Cardiac fibroblast (primary cell): ENCODE measurements around the gene EPHB2.

Experiments
- DNase-seq, 2 donors: peaks; one replicate each; pipeline versions ENCODE4 v3.0.0 to v3.0.0-alpha.2; 2010; ENCODE audit warnings: low read depth in 2 of 2
- H3K4me3 ChIP-seq, 2 donors: replicated peaks in 1 of 2; 1 replicate in 1 of 2; 2 replicates in 1 of 2; pipeline ENCODE4 v1.5.1; 2011; ENCODE audit warnings: low read depth in 2 of 2, low read length in 2 of 2, mild to moderate bottlenecking in 2 of 2, moderate library complexity in 1 of 2
- TF ChIP-seq, protein P1 (sequence below): IDR thresholded peaks from one replicate; pipeline ENCODE4 v1.5.1; 2011; ENCODE audit warnings: low read depth, mild to moderate bottlenecking, low read length, inconsistent platforms

Gene EPHB2

DNA sequence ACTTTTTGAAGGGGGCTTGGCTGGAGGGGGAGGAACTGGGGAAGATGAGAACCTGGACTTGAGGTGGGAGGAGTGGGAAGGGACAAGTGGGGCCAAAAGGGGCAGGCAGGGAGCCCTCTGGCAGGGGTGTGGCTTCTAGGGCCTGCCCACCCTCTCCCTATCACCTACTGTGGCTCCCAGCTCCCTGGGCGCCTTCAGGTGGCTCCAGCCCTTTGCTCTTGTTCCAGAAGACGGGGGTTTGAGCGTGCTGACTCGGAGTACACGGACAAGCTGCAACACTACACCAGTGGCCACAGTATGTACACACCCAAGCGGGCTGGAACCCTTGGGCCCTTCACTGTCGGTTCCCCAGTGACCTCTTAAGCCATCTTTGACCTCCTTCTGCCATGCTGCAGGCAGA is 185.5 kb downstream of the EPHB2 start:
- no peak overlapping the region for H3K4me3 ChIP-seq
- DNase-seq: no peak
- TF ChIP-seq, protein P1, sequence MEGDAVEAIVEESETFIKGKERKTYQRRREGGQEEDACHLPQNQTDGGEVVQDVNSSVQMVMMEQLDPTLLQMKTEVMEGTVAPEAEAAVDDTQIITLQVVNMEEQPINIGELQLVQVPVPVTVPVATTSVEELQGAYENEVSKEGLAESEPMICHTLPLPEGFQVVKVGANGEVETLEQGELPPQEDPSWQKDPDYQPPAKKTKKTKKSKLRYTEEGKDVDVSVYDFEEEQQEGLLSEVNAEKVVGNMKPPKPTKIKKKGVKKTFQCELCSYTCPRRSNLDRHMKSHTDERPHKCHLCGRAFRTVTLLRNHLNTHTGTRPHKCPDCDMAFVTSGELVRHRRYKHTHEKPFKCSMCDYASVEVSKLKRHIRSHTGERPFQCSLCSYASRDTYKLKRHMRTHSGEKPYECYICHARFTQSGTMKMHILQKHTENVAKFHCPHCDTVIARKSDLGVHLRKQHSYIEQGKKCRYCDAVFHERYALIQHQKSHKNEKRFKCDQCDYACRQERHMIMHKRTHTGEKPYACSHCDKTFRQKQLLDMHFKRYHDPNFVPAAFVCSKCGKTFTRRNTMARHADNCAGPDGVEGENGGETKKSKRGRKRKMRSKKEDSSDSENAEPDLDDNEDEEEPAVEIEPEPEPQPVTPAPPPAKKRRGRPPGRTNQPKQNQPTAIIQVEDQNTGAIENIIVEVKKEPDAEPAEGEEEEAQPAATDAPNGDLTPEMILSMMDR: no peak

DNA sequence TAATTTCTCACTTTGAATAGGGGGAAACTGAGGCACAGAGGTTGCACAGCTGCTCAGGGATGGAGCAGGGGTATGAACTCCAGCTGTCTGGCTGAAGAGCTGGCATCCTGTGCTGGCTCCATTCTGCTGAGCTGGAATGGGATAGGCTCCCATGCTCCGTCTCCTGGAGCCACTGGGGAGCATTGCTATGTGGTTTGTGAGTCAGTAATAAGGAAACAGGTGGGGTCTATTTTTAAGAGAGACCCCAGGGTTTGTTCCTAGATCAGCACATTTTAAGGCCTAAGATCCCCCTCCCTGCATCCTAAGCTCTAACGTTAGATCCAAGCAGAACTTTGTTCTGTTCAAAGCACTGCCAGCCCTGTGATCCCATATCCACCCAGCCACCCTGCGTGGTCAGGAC is 189.8 kb downstream of the EPHB2 start:
- TF ChIP-seq, protein P1: no peak
- no peak for DNase-seq

DNA sequence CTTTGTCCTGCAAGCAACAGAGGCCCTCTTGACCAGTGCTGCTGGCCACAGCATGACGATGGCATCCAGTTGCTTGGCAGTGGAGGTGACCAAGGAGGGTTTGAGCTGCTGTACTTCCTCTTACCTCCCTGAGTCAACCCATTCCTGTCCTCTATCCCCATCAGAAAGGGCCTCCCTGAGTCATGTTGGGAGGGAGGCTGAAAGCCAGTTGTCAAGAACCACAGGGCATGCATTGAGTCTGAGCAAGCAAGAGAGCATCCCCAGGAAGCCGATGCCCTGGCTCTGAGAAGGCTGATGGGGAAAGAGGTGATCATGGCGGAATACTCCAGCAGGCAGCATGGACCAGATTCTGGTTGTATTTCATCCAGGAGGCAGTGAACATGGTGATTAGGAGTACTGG is 192.5 kb downstream of the EPHB2 start:
- peak in 1 of 2 donors; percentile 36 for DNase-seq
- TF ChIP-seq, protein P1: no peak
- H3K4me3 ChIP-seq: no peak overlapping the region

More for the DNA sequence above, 189.8 kb downstream of the EPHB2 start:
- no peak overlapping the region for H3K4me3 ChIP-seq

- H3K4me3 ChIP-seq: no peak overlapping the region
- no peak for DNase-seq
- TF ChIP-seq, protein P1: no peak
Observed at GRCh38 chr1:22906968-22907367, 196.3 kb downstream of the EPHB2 start.

DNA sequence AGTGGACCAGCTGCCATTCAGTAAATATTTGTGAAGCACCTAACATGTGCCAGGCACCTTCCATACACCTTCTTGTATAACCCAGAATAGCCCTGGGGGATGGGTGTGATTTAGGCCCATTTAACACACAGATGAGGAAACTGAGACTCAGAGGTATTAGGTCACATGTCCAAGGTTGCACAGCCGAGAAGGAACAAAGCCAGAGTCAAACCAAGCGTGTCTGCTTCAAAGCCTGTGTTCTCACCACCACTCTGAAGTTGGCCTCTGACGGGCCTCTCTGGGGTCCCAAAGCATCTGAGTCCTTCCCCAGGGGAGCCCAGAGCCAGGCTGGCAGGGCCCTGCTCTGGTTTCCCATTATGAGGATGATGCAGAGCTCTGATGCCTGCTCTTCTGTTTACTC is 196.9 kb downstream of the EPHB2 start:
- DNase-seq: no peak
- no peak overlapping the region for H3K4me3 ChIP-seq
- TF ChIP-seq, protein P1: no peak

DNA sequence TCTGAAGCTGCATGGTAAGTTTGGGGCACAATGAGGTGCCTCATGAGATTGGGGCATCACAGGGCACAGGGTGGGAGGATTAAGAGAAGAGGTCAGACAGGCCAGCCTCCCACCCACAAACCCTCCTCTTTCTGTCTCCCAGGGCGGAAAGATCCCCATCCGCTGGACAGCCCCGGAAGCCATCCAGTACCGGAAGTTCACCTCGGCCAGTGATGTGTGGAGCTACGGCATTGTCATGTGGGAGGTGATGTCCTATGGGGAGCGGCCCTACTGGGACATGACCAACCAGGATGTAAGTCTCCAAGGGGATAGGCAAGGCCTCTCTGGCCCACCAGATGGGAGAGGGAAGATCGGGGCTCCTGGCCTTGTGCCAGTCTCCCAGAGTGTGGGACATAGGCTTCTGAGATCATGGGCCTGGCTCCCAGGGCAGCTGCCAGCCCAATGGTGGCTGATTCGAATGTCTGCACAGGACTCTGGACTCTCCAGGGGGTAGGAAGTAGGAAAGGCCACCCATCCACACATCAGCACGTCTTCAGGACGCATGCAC is 198.3 kb downstream of the EPHB2 start:
- no peak overlapping the region for H3K4me3 ChIP-seq
- TF ChIP-seq, protein P1: no peak
- no peak for DNase-seq

GRCh38 chr1:22910286-22910685 is 199.6 kb downstream of the EPHB2 start:
- DNase-seq: no peak
- TF ChIP-seq, protein P1: no peak
- no peak overlapping the region for H3K4me3 ChIP-seq
